Measurements from ENCODE around the gene XPO5.

DNA sequence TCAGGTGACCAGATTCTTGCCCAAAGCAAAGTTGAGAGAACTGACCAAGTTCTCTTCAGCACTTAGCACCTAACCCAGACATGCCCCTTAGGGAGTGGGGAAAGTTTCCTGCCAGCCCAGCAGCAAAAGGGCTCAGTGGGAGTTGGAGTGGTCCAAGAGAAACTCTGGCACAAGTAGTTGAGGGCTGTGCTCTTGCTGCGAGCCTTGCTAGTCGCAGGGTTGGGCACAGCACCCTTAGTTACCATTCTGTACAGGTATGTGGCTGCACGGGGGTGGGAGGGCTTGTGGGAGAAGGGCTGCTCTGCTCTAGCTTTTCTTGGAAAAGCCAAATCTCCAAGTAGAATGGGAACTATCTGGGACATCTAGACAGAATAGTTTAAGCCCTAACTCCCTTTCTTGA lies 52.6 kb downstream of the XPO5 start:
- TF ChIP-seq EP300 (IDR thresholded peaks at IDR 0.05; ENCODE audit: low read depth) = no peak
- TF ChIP-seq CTCF (IDR thresholded peaks at IDR 0.05) = no peak
- no peak for TF ChIP-seq POLR2A (IDR thresholded peaks at IDR 0.05)

Measured in transverse colon (tissue), 3 donors.